Measurements from ENCODE around the gene BMP6.

BMP6 gene

DNA sequence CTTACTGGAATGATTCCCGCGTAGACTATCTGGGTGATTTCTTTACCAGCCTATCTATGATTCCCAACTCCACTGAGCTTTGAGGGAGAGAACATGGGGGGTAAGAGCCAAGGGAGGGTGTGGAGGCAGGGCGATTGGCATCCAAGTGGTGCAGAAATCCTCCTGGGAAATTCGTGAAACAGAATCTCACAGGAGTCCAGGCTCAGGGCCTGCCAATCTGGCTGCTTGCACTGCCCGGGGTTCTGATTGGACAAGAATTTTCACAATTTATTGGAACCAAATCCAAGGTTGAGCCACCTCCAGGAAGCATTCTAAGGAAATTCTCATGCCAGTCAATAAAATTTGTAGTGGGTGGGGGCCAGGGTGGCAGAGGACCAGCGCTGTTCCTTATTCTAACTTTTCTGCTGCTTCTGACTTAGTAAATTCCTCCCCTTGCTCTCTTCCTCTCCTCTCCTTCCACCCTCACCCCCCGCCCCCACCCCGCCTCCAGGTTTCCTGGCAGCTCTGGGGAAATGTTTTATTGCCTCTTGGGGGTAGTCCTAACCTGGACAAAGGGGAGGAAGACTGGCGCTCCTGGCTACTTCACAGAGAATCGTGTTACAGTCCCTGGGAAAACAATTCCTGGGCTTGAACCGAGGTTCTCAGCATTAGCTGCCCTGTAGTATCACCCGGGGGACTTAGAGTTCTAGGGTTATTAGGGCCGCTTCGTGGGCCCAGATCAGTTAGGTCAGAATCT is 3.1 kb downstream of the BMP6 start:
- TF ChIP-seq EZH2 (optimal IDR thresholded peaks at IDR 0.05; ENCODE audit: low read depth, low read length) (no peak), EZH2phosphoT487 (IDR thresholded peaks at IDR 0.05; ENCODE audit: low read length) (no peak)
- TF ChIP-seq, protein P1, sequence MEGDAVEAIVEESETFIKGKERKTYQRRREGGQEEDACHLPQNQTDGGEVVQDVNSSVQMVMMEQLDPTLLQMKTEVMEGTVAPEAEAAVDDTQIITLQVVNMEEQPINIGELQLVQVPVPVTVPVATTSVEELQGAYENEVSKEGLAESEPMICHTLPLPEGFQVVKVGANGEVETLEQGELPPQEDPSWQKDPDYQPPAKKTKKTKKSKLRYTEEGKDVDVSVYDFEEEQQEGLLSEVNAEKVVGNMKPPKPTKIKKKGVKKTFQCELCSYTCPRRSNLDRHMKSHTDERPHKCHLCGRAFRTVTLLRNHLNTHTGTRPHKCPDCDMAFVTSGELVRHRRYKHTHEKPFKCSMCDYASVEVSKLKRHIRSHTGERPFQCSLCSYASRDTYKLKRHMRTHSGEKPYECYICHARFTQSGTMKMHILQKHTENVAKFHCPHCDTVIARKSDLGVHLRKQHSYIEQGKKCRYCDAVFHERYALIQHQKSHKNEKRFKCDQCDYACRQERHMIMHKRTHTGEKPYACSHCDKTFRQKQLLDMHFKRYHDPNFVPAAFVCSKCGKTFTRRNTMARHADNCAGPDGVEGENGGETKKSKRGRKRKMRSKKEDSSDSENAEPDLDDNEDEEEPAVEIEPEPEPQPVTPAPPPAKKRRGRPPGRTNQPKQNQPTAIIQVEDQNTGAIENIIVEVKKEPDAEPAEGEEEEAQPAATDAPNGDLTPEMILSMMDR (IDR thresholded peaks at IDR 0.05; ENCODE audit: low read length), result no peak
- DNase-seq, result no peak
- H3K9ac ChIP-seq (ENCODE audit: low read length), result peak overlapping the region; percentile 44; the same call in 1 of the 2 replicates
- no peaks in the 10 kb centered on the region; the same call in 1 of the 2 replicates for H3F3A ChIP-seq (ENCODE audit: insufficient read depth, low read length)
- no peaks in the 10 kb centered on the region; the same call in 1 of the 2 replicates for H3K36me3 ChIP-seq (replicated peaks; ENCODE audit: insufficient read depth, low read length)
- H3K27me3 ChIP-seq (replicated peaks; ENCODE audit: insufficient read depth, low read length), result peaks cover 16% of the 10 kb centered on the region
- peaks cover 20% of the 10 kb centered on the region; the same call in 1 of the 2 replicates for H3K4me1 ChIP-seq (ENCODE audit: low read length)
- peaks cover 81% of the 10 kb centered on the region for H3K79me2 ChIP-seq (ENCODE audit: low read length)
- H2AFZ ChIP-seq (ENCODE audit: low read length), result 0 out of 2 replicates have a peak overlapping the region, but pooled peaks have one; percentile 26
- H3K9me3 ChIP-seq (replicated peaks; ENCODE audit: insufficient read depth, low read length), result no peaks in the 10 kb centered on the region
- H3K4me3 ChIP-seq (ENCODE audit: low read length), result peak overlapping the region; percentile 90
- H3K27ac ChIP-seq (ENCODE audit: low read length), result no peak overlapping the region; the same call in 1 of the 2 replicates
- peaks cover 3% of the 10 kb centered on the region; the same call in 1 of the 2 replicates for H4K20me1 ChIP-seq (ENCODE audit: insufficient read depth, low read length)
- H3K4me2 ChIP-seq (ENCODE audit: low read depth, low read length), result peak overlapping the region; percentile 96
- H3K9me2 ChIP-seq (replicated peaks; ENCODE audit: insufficient read depth, low read length), result no peaks in the 10 kb centered on the region

DNA sequence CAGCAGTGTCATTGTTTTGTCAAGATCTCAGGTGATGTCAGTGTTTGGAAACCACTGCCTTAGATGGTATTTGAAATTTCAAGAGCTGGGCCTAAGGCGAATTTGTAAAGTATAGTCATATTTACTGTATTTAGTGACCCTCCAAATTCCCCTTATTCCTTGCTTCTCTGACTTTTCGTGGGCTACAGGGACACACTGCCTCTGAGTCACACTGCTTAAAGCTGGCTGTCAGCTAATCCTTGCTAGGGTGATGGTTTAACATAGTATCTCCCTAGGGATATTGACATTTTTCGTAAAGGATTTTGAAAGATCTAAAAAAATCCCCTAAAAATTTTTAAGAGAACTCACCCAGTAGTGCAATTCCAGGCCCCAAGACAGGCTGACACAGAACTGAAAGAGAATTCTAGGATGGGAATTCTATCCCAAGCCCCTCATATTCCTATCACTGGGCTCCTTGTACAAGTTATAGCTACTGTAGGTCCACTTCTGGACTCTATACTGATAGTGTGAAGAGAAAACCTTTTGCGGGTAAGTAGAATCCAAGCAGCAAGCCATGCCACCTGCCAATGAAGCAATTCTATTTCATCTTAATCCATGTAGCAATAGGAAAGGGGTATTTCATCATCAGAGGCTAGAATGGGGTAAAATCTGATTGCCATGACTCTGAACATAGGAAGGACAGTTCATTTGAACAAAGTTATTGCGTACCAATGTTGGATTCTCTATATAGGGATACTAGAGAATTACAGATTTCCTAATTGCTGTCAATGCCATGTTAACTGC is 4.3 kb downstream of the BMP6 start:
- no peaks in the 10 kb centered on the region for H3K9me3 ChIP-seq (replicated peaks; ENCODE audit: insufficient read depth, low read length)
- peak overlapping the region; percentile 96; the same call in 1 of the 2 replicates for H3K4me2 ChIP-seq (ENCODE audit: low read depth, low read length)
- H3K4me3 ChIP-seq (ENCODE audit: low read length), result no peak overlapping the region
- H3K36me3 ChIP-seq (replicated peaks; ENCODE audit: insufficient read depth, low read length), result no peaks in the 10 kb centered on the region; the same call in 1 of the 2 replicates
- DNase-seq, result no peak
- peaks cover 93% of the 10 kb centered on the region for H3K79me2 ChIP-seq (ENCODE audit: low read length)
- H2AFZ ChIP-seq (ENCODE audit: low read length), result no peak overlapping the region
- peaks cover 3% of the 10 kb centered on the region; the same call in 1 of the 2 replicates for H4K20me1 ChIP-seq (ENCODE audit: insufficient read depth, low read length)
- no peaks in the 10 kb centered on the region; the same call in 1 of the 2 replicates for H3F3A ChIP-seq (ENCODE audit: insufficient read depth, low read length)
- H3K9ac ChIP-seq (ENCODE audit: low read length), result no peak overlapping the region
- peaks cover 20% of the 10 kb centered on the region; the same call in 1 of the 2 replicates for H3K4me1 ChIP-seq (ENCODE audit: low read length)
- no peaks in the 10 kb centered on the region for H3K9me2 ChIP-seq (replicated peaks; ENCODE audit: insufficient read depth, low read length)
- peaks cover 4% of the 10 kb centered on the region for H3K27me3 ChIP-seq (replicated peaks; ENCODE audit: insufficient read depth, low read length)
- TF ChIP-seq EZH2phosphoT487 (IDR thresholded peaks at IDR 0.05; ENCODE audit: low read length) (no peak), EZH2 (optimal IDR thresholded peaks at IDR 0.05; ENCODE audit: low read depth, low read length) (no peak)
- TF ChIP-seq, protein P1 (IDR thresholded peaks at IDR 0.05; ENCODE audit: low read length), result no peak
- no peak overlapping the region for H3K27ac ChIP-seq (ENCODE audit: low read length)

DNA sequence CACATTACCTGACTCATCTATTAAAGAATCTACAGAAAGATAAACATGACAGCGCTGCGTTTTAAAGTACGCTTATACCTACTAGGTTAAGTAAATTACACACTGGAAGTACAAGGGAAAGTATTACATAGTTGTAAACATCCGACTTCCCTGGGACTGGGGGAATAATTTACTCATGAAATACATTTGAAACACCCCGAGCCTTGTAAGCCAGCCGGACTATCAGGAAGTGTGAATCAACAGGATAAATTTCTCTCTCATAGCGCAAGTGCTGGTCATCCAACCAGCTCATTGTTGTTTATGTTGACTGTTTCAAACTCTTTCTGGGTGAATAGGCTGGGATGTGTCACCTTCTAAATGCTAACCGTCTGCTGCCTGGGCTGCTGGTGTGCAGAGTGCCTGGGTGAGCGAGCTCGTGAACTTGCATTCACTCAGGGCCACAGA is 4.9 kb downstream of the BMP6 start:
- no peaks in the 10 kb centered on the region for H3K27me3 ChIP-seq (replicated peaks; ENCODE audit: insufficient read depth, low read length)
- H3K79me2 ChIP-seq (ENCODE audit: low read length), result peaks cover 97% of the 10 kb centered on the region
- no peaks in the 10 kb centered on the region; the same call in 1 of the 2 replicates for H3K36me3 ChIP-seq (replicated peaks; ENCODE audit: insufficient read depth, low read length)
- no peak overlapping the region for H3K9ac ChIP-seq (ENCODE audit: low read length)
- H3K4me2 ChIP-seq (ENCODE audit: low read depth, low read length), result no peak overlapping the region
- TF ChIP-seq, protein P1 (IDR thresholded peaks at IDR 0.05; ENCODE audit: low read length), result no peak
- TF ChIP-seq EZH2phosphoT487 (IDR thresholded peaks at IDR 0.05; ENCODE audit: low read length), result no peak
- no peak for TF ChIP-seq EZH2 (optimal IDR thresholded peaks at IDR 0.05; ENCODE audit: low read depth, low read length)
- no peak for DNase-seq
- peaks cover 3% of the 10 kb centered on the region; the same call in 1 of the 2 replicates for H4K20me1 ChIP-seq (ENCODE audit: insufficient read depth, low read length)
- H2AFZ ChIP-seq (ENCODE audit: low read length), result no peak overlapping the region
- no peaks in the 10 kb centered on the region for H3K9me3 ChIP-seq (replicated peaks; ENCODE audit: insufficient read depth, low read length)
- no peak overlapping the region for H3K27ac ChIP-seq (ENCODE audit: low read length)
- H3K4me1 ChIP-seq (ENCODE audit: low read length), result peaks cover 17% of the 10 kb centered on the region; the same call in 1 of the 2 replicates
- no peaks in the 10 kb centered on the region for H3K9me2 ChIP-seq (replicated peaks; ENCODE audit: insufficient read depth, low read length)
- H3F3A ChIP-seq (ENCODE audit: insufficient read depth, low read length), result no peaks in the 10 kb centered on the region; the same call in 1 of the 2 replicates
- no peak overlapping the region for H3K4me3 ChIP-seq (ENCODE audit: low read length)

Data from MM.1S (cell line).